Uterus (tissue), 4 donors: Measurements from ENCODE around the gene FBRSL1. TPM values are rescaled to one million over a fixed set of nuclear protein-coding genes. Genes with fewer than 3 reads are reported as not detected.

Experiments used
- DNase-seq, 2 donors: peaks; one replicate each; pipeline ENCODE4 v3.0.0-alpha.2; 2019 to 2020
- H3K27ac ChIP-seq, 2 donors: fragments of 200-600 bp; sonication (generic); 1 replicate in 1 of 2; 2 replicates in 1 of 2; pipeline ENCODE4 v1.5.1; 2016 to 2018
- H3K27me3 ChIP-seq, 2 donors: fragments of 200-600 bp; sonication (generic); one replicate each; pipeline ENCODE4 v1.5.1; 2018 to 2019; ENCODE audit warnings: control low read depth in 1 of 2
- H3K36me3 ChIP-seq, 2 donors: fragments of 200-600 bp; sonication (generic); one replicate each; pipeline ENCODE4 v1.5.1; 2019; ENCODE audit warnings: control low read depth in 1 of 2
- H3K4me1 ChIP-seq, 2 donors: fragments of 200-600 bp; sonication (generic); one replicate each; pipeline ENCODE4 v1.5.1; 2018 to 2019; ENCODE audit warnings: control low read depth in 1 of 2
- H3K4me3 ChIP-seq, 2 donors: fragments of 200-600 bp; sonication (generic); 1 replicate in 1 of 2; 2 replicates in 1 of 2; pipeline ENCODE4 v1.5.1; 2018 to 2019; ENCODE audit warnings: mild to moderate bottlenecking in 1 of 2
- H3K9me3 ChIP-seq, 2 donors: fragments of 200-600 bp; sonication (generic); one replicate each; pipeline ENCODE4 v1.5.1; 2019; ENCODE audit warnings: control low read depth in 1 of 2
- POLR2A ChIP-seq, 2 donors: fragments of 450-650 bp; IDR thresholded peaks; one replicate each; pipeline ENCODE4 v1.6.1; 2016; ENCODE audit warnings: antibody characterized with exemption in 2 of 2, mild to moderate bottlenecking in 1 of 2, moderate library complexity in 1 of 2
- intact Hi-C: fragments of 100-400 bp; cut with DNase I; formaldehyde crosslinking; loops from one replicate; pipeline ENCODE4 v1.15.1; 2023; ENCODE audit warnings: low total_unique reads
- total RNA-seq, 4 donors: library from RNA; depleted of rRNA in 3 of 4; stranded (reverse); fragments of >200 nt in 3 of 4; gene quantifications; one replicate each; pipeline versions ENCODE4 v1.1.0 to v1.2.4, GENCODE V29; 2014 to 2023
- TF ChIP-seq, protein P1 (sequence below), 4 experiments: fragments of 200-600 bp in 2 of 4; fragments of 450-650 bp in 2 of 4; sonication (generic) in 2 of 4; IDR thresholded peaks; one replicate each; pipeline ENCODE4 v1.5.1; 2016 to 2019; ENCODE audit warnings: antibody characterized with exemption in 4 of 4, mild to moderate bottlenecking in 2 of 4, moderate library complexity in 1 of 4
- donor health status: DM: yes; HTN: yes; CAD: no.

Gene FBRSL1
- total RNA-seq, 4 donors from 2014 or later = 2.9 to 59.1 (median 31.8) TPM

DNA sequence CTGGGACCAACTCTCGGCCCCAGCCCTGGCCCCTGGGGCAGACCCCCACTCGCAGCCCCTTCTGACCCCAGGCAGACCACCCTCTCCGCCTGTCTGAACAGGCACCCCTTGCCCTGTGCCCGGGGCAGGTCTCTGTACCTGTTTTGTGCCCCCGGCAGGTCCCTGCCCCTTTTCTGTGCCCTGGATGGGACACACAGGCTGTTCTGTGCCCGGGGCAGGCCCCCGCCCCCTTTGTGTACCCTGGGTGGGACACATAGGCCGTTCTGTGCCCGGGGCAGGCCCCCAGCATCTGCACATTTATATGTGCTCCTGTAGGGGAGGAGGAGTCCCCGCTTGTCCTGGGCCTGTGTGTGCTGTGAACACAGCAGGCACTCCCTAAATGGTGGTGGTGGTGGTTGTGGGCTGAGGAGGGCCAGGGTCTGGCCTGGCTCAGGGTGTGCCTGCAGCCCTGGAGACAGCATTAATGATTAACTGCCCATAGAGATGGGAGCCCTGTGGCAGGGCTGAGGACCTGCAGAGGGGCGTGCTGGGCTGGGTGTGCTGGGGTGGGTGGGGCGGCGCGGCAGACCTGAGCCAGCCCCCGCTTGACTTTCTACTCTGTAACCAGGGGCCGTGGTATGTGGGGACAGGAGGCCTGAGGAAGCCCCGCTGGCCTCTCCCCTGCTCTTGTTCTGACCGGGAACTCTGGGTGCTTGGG is 3.7 kb downstream of the FBRSL1 start:
- H3K27ac ChIP-seq = no peak overlapping the region
- H3K27me3 ChIP-seq = no peaks in the 10 kb centered on the region
- peaks cover 0 to 39% of the 10 kb centered on the region in 2 donors for H3K4me1 ChIP-seq
- intact Hi-C loops = no loop called here
- no peak for DNase-seq
- no peaks in the 10 kb centered on the region for H3K9me3 ChIP-seq
- H3K4me3 ChIP-seq = no peak overlapping the region
- H3K36me3 ChIP-seq = no peaks in the 10 kb centered on the region
- TF ChIP-seq POLR2A (IDR thresholded peaks at IDR 0.05) = no peak
- TF ChIP-seq, protein P1, sequence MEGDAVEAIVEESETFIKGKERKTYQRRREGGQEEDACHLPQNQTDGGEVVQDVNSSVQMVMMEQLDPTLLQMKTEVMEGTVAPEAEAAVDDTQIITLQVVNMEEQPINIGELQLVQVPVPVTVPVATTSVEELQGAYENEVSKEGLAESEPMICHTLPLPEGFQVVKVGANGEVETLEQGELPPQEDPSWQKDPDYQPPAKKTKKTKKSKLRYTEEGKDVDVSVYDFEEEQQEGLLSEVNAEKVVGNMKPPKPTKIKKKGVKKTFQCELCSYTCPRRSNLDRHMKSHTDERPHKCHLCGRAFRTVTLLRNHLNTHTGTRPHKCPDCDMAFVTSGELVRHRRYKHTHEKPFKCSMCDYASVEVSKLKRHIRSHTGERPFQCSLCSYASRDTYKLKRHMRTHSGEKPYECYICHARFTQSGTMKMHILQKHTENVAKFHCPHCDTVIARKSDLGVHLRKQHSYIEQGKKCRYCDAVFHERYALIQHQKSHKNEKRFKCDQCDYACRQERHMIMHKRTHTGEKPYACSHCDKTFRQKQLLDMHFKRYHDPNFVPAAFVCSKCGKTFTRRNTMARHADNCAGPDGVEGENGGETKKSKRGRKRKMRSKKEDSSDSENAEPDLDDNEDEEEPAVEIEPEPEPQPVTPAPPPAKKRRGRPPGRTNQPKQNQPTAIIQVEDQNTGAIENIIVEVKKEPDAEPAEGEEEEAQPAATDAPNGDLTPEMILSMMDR (IDR thresholded peaks at IDR 0.05) = no peak

DNA sequence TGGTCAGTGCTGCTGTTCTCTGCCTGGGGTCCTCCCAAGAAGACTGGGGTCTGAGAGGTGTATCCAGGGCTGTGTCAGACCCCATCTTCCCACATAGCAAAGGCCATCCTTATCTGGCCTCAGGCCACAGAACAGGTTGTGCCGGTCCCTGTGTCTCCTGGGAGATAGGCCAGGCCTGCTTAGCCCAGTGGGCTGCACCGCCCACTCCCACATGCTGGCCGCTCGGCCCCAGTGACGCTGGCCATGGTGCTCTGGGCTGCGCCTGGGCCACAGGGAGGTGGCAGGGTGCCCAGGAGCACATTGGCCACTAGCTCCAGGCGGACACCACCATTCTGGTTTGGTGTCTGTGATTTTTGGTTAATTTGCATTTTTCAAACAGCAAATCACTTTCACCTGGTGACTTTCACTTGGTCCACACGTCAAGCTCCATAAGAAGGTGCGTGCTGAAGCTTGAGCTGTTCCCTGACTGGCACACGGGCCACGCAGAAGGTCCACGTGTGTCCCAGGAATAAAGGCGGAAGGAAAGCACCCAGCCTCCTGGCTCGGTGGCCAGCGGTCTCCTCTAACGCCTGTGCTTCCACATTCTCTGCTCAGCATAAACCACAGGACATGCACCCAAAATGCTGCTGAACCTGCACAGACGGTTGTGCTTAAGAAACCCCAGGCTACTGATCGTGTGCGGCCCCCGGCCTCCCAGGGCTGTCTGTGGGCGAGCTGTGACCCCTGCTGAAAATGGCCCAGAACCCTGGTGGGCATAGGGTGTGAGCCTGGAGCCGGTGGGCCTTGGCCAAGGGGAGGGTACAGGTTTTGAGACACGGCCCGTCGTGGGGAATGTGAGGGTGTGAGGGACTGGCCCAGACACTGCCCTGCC is 4.6 kb downstream of the FBRSL1 start:
- intact Hi-C loops = no loop called here
- no peak overlapping the region for H3K4me3 ChIP-seq
- H3K27ac ChIP-seq = no peak overlapping the region
- no peaks in the 10 kb centered on the region for H3K9me3 ChIP-seq
- TF ChIP-seq POLR2A (IDR thresholded peaks at IDR 0.05) = no peak
- TF ChIP-seq, protein P1 (IDR thresholded peaks at IDR 0.05) = no peak
- H3K36me3 ChIP-seq = no peaks in the 10 kb centered on the region
- DNase-seq = no peak
- no peaks in the 10 kb centered on the region for H3K27me3 ChIP-seq
- H3K4me1 ChIP-seq = peaks cover 0 to 43% of the 10 kb centered on the region in 2 donors

DNA sequence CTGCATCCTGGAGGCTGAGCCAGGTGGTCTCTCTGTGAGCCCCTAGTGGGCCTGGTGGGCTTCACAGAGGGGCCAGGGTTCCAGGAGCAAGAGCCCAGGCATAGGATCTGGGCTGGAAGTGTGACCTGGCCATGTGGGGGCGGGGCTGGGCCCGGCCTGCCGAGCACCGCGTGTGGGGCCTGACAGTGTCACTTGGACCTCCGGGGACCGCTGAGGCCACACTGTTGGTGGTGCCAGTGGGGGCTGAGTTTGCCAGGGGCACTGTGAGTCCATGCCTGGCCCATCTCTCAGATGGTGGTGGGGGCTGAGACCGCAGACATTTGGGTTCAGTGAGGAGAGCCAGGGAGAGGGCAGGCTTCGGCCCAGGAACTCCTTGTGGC is 5.2 kb downstream of the FBRSL1 start:
- Histone ChIP-seq H3K27ac (no peak overlapping the region), H3K4me1 (peaks cover 0 to 43% of the 10 kb centered on the region in 2 donors), H3K27me3 (no peaks in the 10 kb centered on the region), H3K9me3 (no peaks in the 10 kb centered on the region), H3K4me3 (no peak overlapping the region), H3K36me3 (no peaks in the 10 kb centered on the region)
- DNase-seq = no peak
- intact Hi-C loops = no loop called here
- TF ChIP-seq, protein P1 (IDR thresholded peaks at IDR 0.05) = no peak
- TF ChIP-seq POLR2A (IDR thresholded peaks at IDR 0.05) = no peak

DNA sequence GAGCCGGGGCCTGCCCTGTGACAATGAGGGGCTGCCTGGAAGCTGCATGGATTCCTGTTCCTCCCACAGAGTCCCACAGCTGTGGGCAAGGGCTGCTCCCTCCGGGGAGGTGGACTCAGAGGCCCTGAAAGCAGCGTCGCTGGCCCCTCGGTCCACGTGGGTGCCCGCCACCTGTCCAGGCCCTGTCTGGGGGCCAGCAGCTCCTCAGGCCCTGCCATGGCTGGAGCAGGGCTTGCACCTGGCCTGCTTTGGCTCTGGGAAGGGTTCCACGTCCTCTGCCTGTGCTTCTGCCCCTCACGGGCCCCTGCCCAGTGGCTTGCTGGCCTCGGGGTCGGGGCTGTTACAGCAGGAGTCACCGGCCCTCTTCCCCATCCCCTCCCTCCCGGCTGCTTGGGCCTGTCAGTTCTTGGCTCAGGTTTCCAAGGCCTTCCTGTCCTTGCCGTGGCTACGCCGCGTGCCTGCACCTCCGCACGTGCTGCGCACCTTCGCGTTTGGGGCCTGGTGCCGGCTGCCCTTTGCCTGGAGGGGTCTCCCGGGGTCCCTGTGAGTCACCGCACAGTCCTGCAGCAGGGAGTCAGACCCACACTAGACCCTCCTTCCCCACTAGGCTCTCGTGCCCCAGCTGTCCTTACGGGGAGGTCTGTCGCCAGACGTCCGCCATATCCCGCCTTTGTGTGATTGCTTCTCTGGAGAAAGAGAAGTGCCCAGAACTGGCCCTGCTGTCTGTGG is 5.8 kb downstream of the FBRSL1 start:
- intact Hi-C loops = no loop called here
- peaks cover 0 to 43% of the 10 kb centered on the region in 2 donors for H3K4me1 ChIP-seq
- TF ChIP-seq POLR2A (IDR thresholded peaks at IDR 0.05) = no peak
- TF ChIP-seq, protein P1 (IDR thresholded peaks at IDR 0.05) = no peak
- no peak overlapping the region for H3K4me3 ChIP-seq
- no peaks in the 10 kb centered on the region for H3K36me3 ChIP-seq
- H3K9me3 ChIP-seq = no peaks in the 10 kb centered on the region
- no peak for DNase-seq
- no peaks in the 10 kb centered on the region for H3K27me3 ChIP-seq
- no peak overlapping the region for H3K27ac ChIP-seq
